ENCODE results near the gene UPK3A.

DNA sequence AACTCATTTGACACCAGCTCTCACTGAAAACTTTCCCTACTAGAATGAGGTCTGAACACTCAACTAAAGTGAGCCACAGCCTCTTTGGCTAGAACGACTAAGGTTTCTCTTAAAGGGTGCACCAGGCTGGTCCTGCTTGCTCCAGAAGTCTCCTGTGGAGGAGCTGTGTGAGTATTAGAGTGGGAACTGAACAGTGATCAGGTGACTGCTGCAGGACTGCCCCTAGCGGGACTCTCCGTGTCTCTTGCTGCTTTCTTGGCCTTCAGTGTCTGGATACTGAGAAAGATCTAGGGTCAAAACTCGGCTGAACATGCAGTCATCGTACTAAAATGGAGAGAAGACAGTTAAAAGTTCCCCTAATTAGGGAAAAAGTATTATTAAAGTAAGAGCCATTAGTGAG is 59.6 kb downstream of the UPK3A start:
- no peak for TF ChIP-seq EP300 (IDR thresholded peaks at IDR 0.05)
- TF ChIP-seq, protein P1, sequence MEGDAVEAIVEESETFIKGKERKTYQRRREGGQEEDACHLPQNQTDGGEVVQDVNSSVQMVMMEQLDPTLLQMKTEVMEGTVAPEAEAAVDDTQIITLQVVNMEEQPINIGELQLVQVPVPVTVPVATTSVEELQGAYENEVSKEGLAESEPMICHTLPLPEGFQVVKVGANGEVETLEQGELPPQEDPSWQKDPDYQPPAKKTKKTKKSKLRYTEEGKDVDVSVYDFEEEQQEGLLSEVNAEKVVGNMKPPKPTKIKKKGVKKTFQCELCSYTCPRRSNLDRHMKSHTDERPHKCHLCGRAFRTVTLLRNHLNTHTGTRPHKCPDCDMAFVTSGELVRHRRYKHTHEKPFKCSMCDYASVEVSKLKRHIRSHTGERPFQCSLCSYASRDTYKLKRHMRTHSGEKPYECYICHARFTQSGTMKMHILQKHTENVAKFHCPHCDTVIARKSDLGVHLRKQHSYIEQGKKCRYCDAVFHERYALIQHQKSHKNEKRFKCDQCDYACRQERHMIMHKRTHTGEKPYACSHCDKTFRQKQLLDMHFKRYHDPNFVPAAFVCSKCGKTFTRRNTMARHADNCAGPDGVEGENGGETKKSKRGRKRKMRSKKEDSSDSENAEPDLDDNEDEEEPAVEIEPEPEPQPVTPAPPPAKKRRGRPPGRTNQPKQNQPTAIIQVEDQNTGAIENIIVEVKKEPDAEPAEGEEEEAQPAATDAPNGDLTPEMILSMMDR (IDR thresholded peaks at IDR 0.05) = no peak

Data from gastroesophageal sphincter (tissue), 3 donors.